ENCODE measurements around the gene TGFBR3.
A peak's percentile ranks its signal among the peaks of the same experiment; 100 is the strongest.

Gene TGFBR3

DNA sequence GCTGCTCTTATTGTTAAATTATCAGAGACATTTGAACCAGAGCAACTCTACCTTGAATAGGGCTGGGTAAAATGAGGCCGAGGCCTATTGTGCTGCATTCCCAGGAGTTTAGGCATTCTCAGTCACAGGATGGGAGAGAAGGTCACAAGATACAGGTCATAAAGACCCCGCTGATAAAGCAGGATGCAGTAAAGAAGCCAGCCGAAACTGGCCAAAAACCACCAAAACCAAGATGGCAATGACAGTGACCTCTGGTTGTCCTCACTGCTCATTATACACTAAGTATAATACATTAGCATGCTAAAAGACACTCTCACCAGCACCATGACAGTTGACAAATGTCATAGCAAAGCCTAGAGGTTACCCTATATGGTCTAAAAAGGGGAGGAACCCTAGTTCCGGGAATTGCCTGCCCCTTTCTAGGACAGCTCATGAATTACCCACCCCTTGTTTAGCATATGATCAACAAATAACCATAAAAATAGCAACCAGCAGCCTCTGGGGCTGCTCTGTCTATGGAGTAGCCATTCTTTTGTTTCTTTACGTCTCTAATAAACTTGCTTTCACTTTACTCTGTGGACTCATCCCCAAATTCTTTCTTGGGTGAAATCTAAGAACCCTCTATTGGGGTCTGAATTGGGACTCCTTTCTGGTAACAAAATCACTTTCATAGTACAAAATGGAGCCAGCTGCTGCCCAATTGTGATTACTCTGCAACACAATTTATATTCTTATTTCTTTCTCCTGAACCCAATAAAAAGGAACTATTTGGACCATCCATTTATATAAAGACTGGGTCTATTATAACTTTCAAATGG, 179.6 kb downstream of the TGFBR3 start:
- peak; percentile 50 for DNase-seq

DNA sequence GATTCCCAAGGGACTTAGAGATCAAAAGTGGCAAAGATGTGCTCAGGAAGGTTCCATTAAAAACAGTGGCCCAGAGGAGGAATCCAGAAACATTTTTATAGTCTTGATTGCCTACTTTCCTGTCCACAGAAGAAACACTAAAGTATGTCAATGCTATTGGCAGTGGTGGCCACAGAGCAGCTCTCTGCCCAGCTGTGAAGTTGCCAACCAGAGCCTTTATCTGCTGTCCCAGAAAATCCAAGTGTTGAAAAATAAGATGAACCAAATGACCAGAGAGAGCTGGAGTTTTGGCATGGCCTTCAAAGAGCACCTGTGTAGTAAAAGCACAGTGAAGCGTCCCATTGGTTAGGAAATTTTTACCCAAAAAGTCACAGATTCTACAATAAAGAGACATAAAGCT, 181.2 kb downstream of the TGFBR3 start:
- DNase-seq = no peak

DNA sequence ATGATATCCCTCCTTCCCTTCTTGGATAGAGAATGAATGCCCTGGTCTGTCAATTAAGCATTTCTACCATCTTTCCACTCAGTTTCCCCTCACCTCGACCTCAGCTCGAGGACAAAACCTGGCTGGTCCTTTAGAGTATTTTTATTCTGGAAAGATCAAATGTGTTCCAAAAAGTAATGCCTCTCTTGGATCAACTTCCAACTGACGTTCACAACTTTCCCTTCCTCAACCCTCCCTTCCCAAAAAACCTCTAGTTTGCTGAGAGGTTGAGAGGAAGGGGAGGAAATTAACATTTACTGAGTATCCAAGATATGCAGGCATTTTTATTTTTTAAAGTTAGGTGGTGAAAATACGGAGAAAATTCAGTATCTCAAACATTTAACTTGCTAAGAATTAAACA, 182.9 kb downstream of the TGFBR3 start:
- no peak for DNase-seq

DNA sequence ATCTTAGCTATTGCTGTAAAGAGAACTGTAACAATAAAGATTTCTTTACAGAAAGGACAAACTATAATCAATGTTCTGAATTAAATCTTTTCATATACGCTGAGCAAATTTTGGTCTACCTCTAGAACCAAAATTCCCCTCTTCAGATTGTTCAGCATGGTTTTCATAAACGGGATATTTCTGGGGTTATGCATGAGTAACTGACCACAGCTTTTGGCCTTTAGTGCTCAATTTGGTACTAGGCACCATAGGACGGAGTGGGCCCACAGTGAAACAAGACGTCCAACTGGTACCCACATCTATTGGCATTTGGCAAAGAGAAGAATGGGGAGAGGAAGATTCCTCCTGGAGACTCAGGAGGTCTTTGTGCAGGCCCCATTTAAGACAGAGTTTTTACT, 184.5 kb downstream of the TGFBR3 start:
- DNase-seq = no peak

DNA sequence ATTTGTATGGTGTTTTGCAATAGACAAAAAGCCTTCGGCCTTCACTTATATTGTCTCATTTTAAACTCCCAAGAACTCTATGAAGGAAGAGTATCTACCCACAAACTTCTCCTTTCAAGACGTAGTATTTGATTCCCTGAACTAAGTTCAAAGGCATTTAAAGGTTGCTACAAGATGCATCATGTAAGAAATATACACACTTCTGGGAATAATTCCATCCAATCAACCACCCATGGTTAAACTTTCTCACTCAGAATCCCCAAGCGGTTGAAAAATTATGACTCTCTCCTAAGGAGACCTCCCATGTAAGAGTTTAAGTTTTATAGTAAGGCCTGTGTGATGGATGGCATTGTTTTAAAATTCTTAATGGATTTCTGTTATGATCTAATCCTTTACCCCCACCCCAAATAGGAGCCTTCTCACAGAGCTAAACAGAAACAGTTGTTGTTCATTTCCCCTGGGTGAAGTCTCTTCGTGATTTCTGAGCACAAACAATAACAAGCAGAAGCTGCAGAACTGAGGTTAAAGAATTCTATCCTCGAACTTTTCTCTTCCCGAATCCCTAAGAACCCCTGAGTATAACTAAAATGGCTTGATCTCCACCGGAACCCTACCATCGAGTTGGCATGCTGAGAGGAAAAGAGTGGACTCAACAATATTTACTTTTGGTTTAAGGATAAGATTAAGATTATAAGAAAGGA, 185.0 kb downstream of the TGFBR3 start:
- peak; percentile 33 for DNase-seq

DNA sequence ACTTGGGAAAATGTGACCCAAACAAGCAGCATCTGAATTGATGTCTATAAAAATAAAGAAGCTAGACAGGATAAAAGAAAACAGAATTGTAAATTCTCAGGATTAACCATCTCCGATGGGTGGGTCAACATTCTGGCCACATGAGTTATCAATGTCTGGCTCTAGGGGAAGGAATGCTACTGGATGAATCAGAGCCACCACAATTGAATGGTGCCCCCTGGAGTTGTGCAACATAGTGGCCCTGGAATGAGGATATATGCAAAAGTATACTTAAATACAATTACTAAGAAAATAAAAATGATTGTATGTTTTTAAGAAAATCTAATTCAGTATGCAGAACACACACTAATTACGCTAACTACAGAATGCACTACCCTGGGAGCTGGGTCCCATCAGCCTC, 185.6 kb downstream of the TGFBR3 start:
- DNase-seq = no peak

DNA sequence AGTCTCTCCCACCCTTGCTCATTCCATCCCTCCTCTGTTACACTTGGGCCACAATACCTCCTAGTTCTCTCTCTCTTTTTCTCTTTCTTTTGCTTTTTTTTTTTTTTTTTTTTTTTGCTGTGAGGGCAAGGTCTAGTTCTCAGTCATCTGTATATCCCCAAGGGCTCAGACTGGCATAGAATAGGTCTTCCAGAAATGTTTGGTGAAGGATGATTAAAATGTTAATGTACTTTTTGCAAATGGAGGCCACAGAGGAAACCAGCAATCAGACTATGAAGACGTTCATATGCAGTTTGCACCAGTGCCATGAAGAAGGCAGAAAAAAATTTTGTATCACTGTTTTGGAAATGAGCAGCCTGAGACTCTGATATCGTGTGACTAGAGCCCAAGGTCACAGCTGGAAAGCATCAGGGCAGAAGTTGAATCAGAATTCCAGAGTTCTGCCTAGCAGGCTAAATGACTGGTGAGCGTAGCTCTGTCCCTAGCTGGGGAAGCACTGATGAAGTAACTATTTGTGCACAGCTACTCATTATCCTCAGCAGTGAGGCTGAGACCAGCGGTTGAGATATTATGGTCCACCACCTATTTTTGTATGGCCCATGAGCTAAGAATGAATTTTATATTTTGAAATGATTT, 186.5 kb downstream of the TGFBR3 start:
- no peak for DNase-seq

- DNase-seq = peak; percentile 44
Observed at GRCh38 chr1:91697861-91698260, 188.1 kb downstream of the TGFBR3 start.

DNA sequence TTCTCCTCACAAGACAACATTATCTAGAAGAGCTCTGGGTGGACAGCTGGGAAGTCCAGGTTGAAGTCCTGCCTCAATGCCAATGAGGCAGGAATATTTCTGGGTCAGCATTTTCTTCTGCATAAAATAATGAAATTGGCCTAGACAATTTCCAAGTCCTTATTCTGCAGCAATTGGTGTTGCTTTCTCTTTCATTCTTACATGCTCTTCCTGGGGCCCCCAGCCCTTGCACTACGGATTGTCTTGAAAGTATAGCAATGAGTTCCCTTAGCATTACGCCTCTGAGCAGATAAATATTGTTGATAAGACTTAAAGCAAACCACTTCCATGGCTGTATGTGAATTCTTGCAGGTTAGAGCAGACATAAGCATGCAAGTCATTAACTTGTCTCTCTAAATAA, 188.5 kb downstream of the TGFBR3 start:
- DNase-seq = peak; percentile 23

DNA sequence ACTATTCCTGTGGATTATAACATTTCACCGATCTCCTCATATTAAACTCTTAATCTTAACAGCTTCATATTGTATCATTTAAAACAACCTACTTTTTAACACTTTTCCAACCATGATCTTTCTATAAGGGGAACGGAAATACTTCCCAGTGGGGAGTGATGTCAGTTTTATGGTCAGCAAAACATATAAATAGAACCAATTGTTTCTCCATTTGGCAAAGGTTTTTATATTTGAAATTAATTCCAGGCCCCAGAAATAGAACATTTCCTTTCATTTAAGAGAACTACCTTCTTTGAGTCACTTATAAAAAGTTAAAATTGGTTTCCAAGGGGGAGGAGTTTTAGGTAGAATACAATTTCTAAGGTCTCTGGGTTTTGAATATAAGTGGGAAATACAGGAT, 189.6 kb downstream of the TGFBR3 start:
- no peak for DNase-seq

DNA sequence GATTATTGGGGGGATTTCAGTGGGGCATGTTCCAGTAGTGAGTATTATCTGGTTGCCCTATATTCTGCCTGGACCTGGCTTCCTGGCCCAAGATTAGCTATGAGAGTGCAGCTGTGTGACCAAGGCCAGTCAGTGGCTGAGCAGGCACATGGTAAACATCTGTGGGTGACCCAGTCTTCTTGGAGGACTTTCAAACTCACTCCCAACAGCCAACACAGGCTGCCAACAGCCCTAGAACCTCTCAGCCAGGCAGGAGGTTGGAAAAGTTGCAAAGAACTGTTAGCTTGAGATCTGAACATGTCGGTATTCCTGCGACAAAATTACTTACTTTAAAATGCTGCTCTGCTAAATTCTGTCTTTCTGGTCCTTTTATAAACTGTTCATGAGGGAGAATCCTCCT, 192.4 kb downstream of the TGFBR3 start:
- no peak for DNase-seq

DNA sequence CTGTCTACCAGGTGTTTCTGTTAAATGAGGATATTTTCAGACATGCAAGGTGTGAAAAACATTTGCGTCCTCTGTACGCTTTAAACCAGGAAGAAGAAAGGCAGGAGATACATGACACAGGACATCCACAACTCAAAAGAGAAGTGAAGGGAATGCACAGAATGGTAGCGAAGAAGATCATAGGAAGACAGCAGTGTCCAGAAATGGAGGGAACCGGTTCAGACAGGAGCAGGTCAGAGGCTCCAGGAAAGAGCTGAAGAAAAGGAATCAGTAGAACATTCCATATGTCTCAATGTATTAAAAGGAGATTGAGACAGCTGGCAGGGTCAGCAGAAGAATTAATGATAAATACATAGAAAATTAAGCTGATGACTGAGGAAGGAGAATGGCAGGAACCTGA, 194.4 kb downstream of the TGFBR3 start:
- DNase-seq = no peak

DNA sequence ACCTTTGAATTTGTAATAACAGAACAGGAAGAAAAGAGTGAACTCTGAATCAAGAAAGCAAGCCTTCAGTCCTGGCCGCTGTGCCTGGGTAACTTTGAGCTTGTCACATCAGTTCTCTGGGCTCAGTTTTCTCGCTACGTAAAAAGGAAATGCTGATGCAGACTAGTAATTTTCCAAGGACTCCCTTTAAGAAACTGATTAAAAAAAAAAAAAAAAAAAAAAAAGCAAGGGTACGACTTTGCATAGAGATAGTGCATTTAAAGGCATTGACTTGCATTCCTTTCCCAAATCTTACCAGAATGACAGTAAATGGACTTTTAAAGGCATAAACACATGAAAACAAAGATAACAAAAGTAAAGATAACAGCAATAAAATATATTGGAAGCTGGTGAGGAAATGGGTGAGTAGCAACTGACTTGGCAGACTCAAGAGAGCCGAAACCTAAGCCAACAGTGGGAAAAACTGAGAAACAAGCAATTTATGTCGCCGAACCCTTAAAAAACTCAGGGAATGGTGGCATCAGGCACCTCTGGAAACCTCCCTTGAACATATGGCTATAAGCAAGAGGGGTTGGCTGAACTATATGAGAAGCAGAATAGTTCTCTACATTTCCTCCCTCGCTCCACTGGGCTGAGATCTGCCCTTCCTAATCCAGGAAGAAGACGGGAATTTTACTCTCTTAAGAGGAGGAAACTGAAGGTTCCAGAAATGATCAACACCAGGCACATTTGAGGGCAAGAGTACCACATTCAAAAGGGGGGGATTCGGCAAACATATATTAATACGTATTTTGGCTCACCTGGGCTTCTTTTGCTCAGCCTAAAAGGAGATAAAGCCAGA, 196.1 kb downstream of the TGFBR3 start:
- DNase-seq = no peak

GRCh38 chr1:91687452-91687851, 198.5 kb downstream of the TGFBR3 start:
- DNase-seq = no peak

DNA sequence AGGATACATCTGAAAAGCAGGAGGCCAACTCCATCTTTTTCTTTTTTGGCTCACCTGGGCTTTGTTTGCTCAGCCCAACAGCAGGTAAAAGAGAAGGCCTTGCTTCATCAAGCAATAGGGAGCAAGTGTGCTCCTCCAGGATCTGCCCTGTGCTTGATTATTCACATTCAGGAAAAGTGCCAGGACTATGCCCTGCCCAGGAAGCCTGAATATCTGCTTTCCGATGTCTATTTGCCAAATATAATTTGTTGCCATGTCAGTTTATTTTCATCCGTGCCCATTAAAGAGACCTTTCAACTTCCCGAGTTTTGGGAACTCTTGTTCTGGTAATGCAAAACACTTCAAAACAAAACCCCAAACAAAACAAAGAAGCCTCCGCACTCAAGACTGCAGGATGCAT, 200.0 kb downstream of the TGFBR3 start:
- DNase-seq = no peak

GRCh38 chr1:91684481-91685196, 201.3 kb downstream of the TGFBR3 start:
- peak; percentile 64 for DNase-seq

DNA sequence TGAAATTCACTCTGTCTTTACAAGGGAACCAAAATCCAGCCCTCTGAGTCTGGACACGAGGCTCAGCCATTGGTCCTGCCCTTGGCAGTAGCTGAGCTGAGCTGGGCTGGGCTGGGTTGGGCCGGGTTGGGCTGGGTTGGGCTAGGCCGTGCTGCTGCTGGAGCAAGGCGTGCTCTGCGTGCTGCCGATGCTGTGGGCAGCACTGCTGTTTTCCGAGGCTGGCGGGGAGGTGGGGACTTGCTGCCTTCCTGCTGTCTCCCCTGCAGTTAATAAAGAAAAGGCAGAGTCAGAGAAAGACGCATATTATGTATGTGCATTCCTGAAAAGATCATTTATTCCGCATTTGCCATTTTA, 202.4 kb downstream of the TGFBR3 start:
- DNase-seq = no peak

GRCh38 chr1:91682882-91683597, 202.9 kb downstream of the TGFBR3 start:
- DNase-seq = peak; percentile 3

DNA sequence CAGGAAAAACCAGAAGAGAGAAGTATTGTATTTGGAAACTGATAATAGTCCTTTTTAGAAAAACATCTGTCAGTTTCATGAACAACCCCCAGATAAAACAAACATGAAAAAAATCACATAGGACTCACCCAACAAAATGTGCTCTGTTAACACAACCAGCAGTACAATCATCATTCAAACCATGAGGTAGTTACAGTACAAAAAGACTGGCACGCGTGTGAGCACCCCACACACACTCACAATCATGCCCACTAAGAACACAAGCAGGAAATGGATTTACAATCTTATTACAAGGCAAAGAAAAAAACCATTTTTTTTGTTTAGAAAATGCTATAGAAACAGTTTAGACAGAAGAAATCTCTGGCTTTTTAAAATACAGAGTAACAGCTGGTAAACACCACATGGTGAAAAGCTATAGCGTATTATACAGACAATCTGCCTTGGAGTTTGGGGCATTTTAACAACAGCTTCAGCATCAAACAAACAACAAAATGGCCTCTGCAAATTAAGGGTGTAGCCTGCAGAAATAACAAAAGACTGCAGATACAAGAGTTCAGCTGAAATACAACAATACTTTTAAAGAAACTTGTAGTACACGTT, 205.3 kb downstream of the TGFBR3 start:
- no peak for DNase-seq

GRCh38 chr1:91679446-91679845, 206.5 kb downstream of the TGFBR3 start:
- no peak for DNase-seq

GRCh38 chr1:91676030-91676429, 209.9 kb downstream of the TGFBR3 start:
- no peak for DNase-seq
